ENCODE results near the gene RUBCNL. TPM values are rescaled to one million over a fixed set of nuclear protein-coding genes. Genes with fewer than 3 reads are reported as not detected.
A peak's percentile ranks its signal among the peaks of the same experiment; 100 is the strongest.
"Not testable (repeated sequence)": the region's sequence is repeated elsewhere in the genome, so short reads cannot be mapped to it uniquely, and the experiment has no call there.

Gene RUBCNL, protein sequence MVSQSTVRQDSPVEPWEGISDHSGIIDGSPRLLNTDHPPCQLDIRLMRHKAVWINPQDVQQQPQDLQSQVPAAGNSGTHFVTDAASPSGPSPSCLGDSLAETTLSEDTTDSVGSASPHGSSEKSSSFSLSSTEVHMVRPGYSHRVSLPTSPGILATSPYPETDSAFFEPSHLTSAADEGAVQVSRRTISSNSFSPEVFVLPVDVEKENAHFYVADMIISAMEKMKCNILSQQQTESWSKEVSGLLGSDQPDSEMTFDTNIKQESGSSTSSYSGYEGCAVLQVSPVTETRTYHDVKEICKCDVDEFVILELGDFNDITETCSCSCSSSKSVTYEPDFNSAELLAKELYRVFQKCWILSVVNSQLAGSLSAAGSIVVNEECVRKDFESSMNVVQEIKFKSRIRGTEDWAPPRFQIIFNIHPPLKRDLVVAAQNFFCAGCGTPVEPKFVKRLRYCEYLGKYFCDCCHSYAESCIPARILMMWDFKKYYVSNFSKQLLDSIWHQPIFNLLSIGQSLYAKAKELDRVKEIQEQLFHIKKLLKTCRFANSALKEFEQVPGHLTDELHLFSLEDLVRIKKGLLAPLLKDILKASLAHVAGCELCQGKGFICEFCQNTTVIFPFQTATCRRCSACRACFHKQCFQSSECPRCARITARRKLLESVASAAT
- 1 to 10 TPM; 1.0 to 1.8 (median 1.3) TPM for total RNA-seq
- 0.36 TPM for polyA plus RNA-seq
- long read RNA-seq, donor 1, partial matches to known transcripts = 0 of 4 reads
- long read RNA-seq, donor 1, other reads (novel, unspliced or antisense) = 3 of 4 reads
- long read RNA-seq, donor 2, partial matches to known transcripts = 0 of 1 reads
- long read RNA-seq, donor 2, other reads (novel, unspliced or antisense) = 0 of 1 reads
- long read RNA-seq, donor 3, partial matches to known transcripts = 0 of 11 reads
- long read RNA-seq, donor 3, other reads (novel, unspliced or antisense) = 9 of 11 reads
- long read RNA-seq, donor 4 = 0 reads

GRCh38 chr13:46387064-46387851, at the start of gene RUBCNL:
Gene RUBCNL, minus strand, starts transcription at chr13:46387252. Its CDS starts 14,777 bp downstream, at chr13:46372475.
- Histone ChIP-seq H3K4me3 (ENCODE audit: low read length) (peak within 1 kb of the TSS; percentile 46), H3K27ac (ENCODE audit: low read length) (no peak within 1 kb of the TSS), H3K4me1 (ENCODE audit: control insufficient read depth, insufficient read depth, low read length) (no peaks in the 10 kb centered on the region), H3K27me3 (ENCODE audit: control insufficient read depth, insufficient read depth) (no peaks in the 10 kb centered on the region), H3K9me3 (ENCODE audit: control insufficient read depth, low read length) (no peaks in the 10 kb centered on the region)
- 2% methylated on average over 70 of the region's 70 CpGs for WGBS
- intact Hi-C loops (cut with DNase I) = no loop called here
- peak; percentile 54 to 70 for ATAC-seq
- DNase-seq = peak; percentile 35 to 74 (median 55)

DNA sequence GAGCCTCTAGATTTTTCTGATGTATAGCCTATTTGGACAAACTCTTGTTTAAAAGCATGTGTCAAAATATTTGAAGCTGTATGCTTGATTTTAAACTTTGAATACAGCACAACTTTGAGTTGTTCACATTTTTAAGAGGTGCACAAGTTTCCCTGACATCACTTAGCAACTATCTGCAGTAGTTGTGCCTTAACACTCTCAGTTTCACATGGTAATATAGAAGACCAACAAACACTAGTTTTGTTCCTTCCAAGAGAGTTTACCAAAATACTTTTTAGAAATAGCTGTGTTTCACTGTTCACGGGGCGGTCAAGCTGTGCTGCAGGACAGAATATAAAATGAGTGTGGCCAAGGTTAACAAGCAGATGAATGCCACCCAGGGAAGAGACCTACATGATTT, 42.5 kb upstream of the RUBCNL start:
- H3K9me3 ChIP-seq (ENCODE audit: control insufficient read depth, low read length); ATAC-seq; intact Hi-C loops (cut with DNase I); DNase-seq; H3K4me3 ChIP-seq (ENCODE audit: low read length); H3K4me1 ChIP-seq (ENCODE audit: control insufficient read depth, insufficient read depth, low read length); H3K27ac ChIP-seq (ENCODE audit: low read length); H3K27me3 ChIP-seq (ENCODE audit: control insufficient read depth, insufficient read depth): not testable (repeated sequence)
- 97% methylated on average over 2 of the region's 2 CpGs for WGBS

DNA sequence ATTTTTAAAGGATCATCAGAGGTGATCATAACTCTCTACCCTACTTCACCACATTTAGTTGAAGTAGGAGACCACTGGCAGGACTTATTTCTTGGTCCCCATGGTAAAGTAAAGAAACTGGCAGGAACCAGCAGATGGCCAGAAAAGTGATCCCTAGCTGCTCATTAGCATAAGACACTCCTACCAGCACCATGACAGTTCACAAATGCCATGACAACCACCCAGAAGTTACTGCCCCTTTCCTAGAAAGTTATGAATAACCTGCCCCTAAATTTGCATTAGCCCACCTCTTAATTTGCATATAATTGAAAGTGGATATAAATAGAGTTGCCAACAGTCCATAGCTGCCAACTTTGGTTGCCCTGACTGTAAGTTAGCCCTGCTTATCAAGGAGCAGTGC, 18.4 kb upstream of the RUBCNL start:
- Histone ChIP-seq H3K4me1 (ENCODE audit: control insufficient read depth, insufficient read depth, low read length) (no peaks in the 10 kb centered on the region), H3K4me3 (ENCODE audit: low read length) (no peak overlapping the region), H3K27me3 (ENCODE audit: control insufficient read depth, insufficient read depth) (no peaks in the 10 kb centered on the region), H3K9me3 (ENCODE audit: control insufficient read depth, low read length) (no peaks in the 10 kb centered on the region), H3K27ac (ENCODE audit: low read length) (no peak overlapping the region)
- DNase-seq = no peak
- intact Hi-C loops (cut with DNase I) = no loop called here
- no peak for ATAC-seq

DNA sequence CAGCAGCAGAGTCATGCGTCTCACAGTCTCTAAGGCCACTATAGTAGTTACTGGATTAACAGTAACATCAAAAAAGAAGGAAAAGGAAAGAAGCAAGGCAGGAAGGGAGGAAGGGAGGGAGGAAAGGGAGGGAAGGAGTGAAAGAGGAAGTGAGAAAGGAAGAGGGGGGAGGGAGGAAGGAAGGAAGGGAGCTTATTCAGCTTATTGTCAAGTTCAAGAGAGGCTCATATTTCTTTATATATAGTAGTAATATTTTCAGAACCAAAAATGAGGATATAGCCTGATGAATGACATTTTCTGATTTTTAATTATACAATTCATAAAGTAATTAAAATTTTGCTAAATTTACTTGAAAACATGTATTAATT, 17.7 kb upstream of the RUBCNL start:
- ATAC-seq (peak in 1 of 2 donors; percentile 26), DNase-seq (no peak)
- Histone ChIP-seq H3K4me3 (ENCODE audit: low read length) (no peak overlapping the region), H3K27ac (ENCODE audit: low read length) (no peak overlapping the region), H3K27me3 (ENCODE audit: control insufficient read depth, insufficient read depth) (no peaks in the 10 kb centered on the region), H3K9me3 (ENCODE audit: control insufficient read depth, low read length) (no peaks in the 10 kb centered on the region), H3K4me1 (ENCODE audit: control insufficient read depth, insufficient read depth, low read length) (no peaks in the 10 kb centered on the region)
- intact Hi-C loops (cut with DNase I) = no loop called here
- 79% methylated on average over 1 of the region's 1 CpG for WGBS

GRCh38 chr13:46403851-46404732, 17.0 kb upstream of the RUBCNL start:
- intact Hi-C loops (cut with DNase I) = no loop called here
- no peaks in the 10 kb centered on the region for H3K4me1 ChIP-seq (ENCODE audit: control insufficient read depth, insufficient read depth, low read length)
- ATAC-seq (peak; percentile 56), DNase-seq (no peak)
- no peaks in the 10 kb centered on the region for H3K9me3 ChIP-seq (ENCODE audit: control insufficient read depth, low read length)
- peak overlapping the region; percentile 23 for H3K27ac ChIP-seq (ENCODE audit: low read length)
- no peaks in the 10 kb centered on the region for H3K27me3 ChIP-seq (ENCODE audit: control insufficient read depth, insufficient read depth)
- 78% methylated on average over 8 of the region's 8 CpGs for WGBS
- no peak overlapping the region for H3K4me3 ChIP-seq (ENCODE audit: low read length)

DNA sequence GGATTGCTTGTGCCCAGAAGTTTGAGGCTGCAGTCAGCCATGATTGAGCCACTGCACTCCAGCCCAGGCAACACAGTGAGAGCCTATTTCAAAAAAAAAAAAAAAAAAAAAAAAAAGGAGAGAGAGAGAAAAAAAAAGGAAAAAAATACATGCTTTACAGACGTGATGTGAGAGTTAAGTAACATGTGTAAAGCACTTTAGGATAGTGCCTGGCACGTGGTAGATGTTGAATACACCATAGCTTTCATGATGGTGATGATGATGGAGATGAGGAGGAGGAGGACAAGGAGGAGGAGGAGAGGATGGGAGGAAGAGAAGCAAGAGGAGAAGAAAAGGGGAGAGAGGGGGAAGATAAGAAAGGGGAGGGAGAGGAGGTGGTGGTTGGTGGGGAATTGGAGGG, 15.1 kb upstream of the RUBCNL start:
- intact Hi-C loops (cut with DNase I) = no loop called here
- no peaks in the 10 kb centered on the region for H3K9me3 ChIP-seq (ENCODE audit: control insufficient read depth, low read length)
- ATAC-seq (no peak), DNase-seq (no peak)
- WGBS = 38% methylated on average over 2 of the region's 2 CpGs
- H3K27me3 ChIP-seq (ENCODE audit: control insufficient read depth, insufficient read depth) = no peaks in the 10 kb centered on the region
- H3K4me1 ChIP-seq (ENCODE audit: control insufficient read depth, insufficient read depth, low read length) = no peaks in the 10 kb centered on the region
- H3K27ac ChIP-seq (ENCODE audit: low read length) = no peak overlapping the region
- no peak overlapping the region for H3K4me3 ChIP-seq (ENCODE audit: low read length)

DNA sequence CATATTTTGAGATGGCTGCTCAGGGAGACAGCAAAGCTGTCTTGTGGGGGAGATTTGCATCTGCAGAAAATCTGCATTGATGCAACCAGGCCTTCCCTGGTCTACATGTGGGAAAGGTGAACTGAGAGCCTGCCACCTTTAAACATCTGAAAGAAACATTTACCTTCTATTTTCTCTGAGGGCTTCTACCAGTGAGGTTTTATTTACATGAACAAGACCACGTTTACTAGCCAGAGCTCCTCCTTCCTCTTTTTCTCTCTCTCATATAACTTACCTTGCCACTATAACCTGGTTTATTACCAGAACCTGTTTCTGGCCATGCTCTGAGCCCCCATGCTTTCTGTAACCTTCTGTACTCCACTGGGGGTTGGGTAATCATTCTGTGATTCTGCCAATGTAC, 14.4 kb upstream of the RUBCNL start:
- 47% methylated on average over 1 of the region's 1 CpG for WGBS
- H3K4me1 ChIP-seq (ENCODE audit: control insufficient read depth, insufficient read depth, low read length) = no peaks in the 10 kb centered on the region
- intact Hi-C loops (cut with DNase I) = no loop called here

GRCh38 chr13:46396341-46396740, 9.3 kb upstream of the RUBCNL start:
- intact Hi-C loops (cut with DNase I) = no loop called here
- no peaks in the 10 kb centered on the region for H3K4me1 ChIP-seq (ENCODE audit: control insufficient read depth, insufficient read depth, low read length)
- no peak overlapping the region for H3K27ac ChIP-seq (ENCODE audit: low read length)
- no peak overlapping the region for H3K4me3 ChIP-seq (ENCODE audit: low read length)
- ATAC-seq (no peak), DNase-seq (no peak)
- no peaks in the 10 kb centered on the region for H3K27me3 ChIP-seq (ENCODE audit: control insufficient read depth, insufficient read depth)
- no peaks in the 10 kb centered on the region for H3K9me3 ChIP-seq (ENCODE audit: control insufficient read depth, low read length)

More for the DNA sequence above, 14.4 kb upstream of the RUBCNL start:
- Histone ChIP-seq H3K4me3 (ENCODE audit: low read length) (no peak overlapping the region), H3K27me3 (ENCODE audit: control insufficient read depth, insufficient read depth) (no peaks in the 10 kb centered on the region), H3K27ac (ENCODE audit: low read length) (no peak overlapping the region), H3K9me3 (ENCODE audit: control insufficient read depth, low read length) (no peaks in the 10 kb centered on the region)
- ATAC-seq (no peak), DNase-seq (no peak)

DNA sequence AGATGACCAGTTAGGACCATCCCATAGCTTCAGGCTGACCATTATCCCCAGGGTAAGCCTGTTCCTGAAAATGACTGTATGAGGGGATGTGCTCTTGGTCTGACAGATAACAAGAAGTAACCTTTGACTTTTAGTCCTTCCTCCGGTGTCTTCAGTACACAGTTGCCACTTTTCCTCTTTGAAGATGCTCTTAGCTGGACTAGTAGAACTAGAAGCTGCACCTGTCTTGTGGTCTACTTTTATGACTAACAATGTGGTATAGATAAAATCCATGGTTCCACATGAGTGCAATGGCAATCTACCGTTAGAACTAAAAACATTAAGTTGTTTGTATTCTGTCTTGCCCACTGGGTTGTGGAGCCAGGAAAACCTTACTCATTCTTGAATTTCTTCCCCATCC, 5.9 kb upstream of the RUBCNL start:
- Histone ChIP-seq H3K4me1 (ENCODE audit: control insufficient read depth, insufficient read depth, low read length) (no peaks in the 10 kb centered on the region), H3K9me3 (ENCODE audit: control insufficient read depth, low read length) (no peaks in the 10 kb centered on the region), H3K27ac (ENCODE audit: low read length) (no peak overlapping the region), H3K4me3 (ENCODE audit: low read length) (no peak overlapping the region), H3K27me3 (ENCODE audit: control insufficient read depth, insufficient read depth) (no peaks in the 10 kb centered on the region)
- 75% methylated on average over 2 of the region's 2 CpGs for WGBS
- intact Hi-C loops (cut with DNase I) = no loop called here
- no peak for DNase-seq
- ATAC-seq = no peak

All from right cardiac atrium (tissue), 5 donors.